Activated CD4-positive, alpha-beta T cell treated with anti-CD3 and anti-CD28 coated beads for 4 hours (primary cell): ENCODE results near the gene GRAMD2A.

ENCODE experiments used
- DNase-seq, 2 donors: peaks; one replicate each; pipeline ENCODE4 v3.0.0-alpha.2; 2020

GRAMD2A gene

GRCh38 chr15:72197460-72198355, at the start of gene GRAMD2A:
Gene GRAMD2A (minus strand): TSS chr15:72197787.
- peak; percentile 31 to 32 for DNase-seq

GRCh38 chr15:72242775-72243370, 45.3 kb upstream of the GRAMD2A start:
- no peak for DNase-seq

DNA sequence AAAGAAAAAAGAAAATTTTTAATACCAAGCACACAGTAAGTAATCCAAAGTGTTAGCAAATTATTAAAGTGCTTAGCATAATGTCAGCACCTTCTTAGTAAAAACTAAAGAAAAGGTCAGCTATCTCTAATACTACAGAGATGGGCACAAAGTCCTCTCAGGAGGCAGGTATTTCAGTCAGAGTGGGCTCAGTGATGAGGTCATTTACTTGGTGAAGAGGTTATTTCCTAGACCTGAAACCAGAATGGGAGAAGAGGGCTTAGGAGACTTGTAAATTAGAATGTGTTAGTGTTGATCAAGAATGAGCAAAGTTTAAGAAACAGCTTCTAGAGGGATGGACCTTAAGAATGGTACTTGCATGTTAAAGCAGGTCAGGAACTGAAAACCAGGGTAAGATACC, 42.1 kb upstream of the GRAMD2A start:
- DNase-seq: no peak

GRCh38 chr15:72238586-72238985, 41.0 kb upstream of the GRAMD2A start:
- no peak for DNase-seq

DNA sequence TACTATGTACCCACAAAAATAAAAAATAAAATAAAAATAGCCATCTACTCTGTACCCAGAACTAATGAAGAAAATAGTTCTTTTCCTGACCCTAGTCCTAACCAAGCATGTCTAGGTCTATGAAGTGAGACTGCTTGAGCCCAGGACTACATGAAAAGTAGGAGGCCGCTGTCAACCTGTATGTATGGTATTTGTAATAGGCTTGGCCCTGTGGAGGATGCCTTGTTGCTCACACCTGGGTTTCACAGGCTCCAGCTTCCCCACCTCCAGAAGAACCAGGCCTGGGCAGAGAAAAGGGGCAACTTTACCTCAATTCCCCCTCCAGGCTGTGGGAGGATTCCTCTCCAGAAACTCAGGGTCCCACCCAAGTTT, 40.3 kb upstream of the GRAMD2A start:
- DNase-seq: no peak

DNA sequence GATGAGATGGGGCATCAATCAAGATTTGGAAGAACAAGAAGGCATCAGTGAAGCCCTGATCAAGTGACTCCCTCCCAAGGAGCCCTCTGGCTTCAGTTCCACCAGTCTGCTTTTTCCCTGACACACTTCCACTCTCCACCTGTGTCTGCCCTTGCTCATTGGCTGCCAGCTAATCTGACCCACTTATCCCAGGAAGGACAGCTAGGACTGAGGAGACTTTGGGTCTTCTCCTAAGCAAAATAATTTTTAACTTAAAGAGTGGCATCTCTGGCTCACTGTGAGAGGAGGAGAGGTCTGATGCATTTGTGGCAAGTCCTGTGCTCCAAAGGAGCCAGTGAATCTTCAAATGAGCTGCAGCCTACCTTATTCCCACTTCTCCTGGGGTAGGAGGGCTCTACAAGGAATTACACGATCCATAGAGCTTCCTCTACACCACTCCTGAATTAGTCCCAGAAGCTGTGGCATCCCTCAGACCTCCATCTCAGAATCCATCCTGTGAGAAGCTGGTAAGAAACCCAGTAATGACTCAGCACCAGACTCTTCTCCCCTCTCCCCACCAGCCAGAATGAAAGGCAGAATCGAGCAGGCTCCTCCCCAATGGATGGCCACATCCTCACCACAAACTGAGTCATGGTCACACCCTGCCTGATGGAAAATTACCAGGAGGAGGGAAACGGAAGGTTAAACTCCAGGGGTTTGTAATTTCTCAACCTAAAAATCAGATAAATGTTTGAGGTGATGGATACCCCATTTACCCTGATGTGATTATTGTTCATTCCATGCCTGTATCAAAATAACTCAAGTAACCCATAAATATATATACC, 39.7 kb upstream of the GRAMD2A start:
- DNase-seq: peak; percentile 67

- no peak for DNase-seq
Observed at GRCh38 chr15:72236381-72237003, 38.9 kb upstream of the GRAMD2A start.

- DNase-seq: no peak
Observed at GRCh38 chr15:72235298-72235697, 37.7 kb upstream of the GRAMD2A start.

DNA sequence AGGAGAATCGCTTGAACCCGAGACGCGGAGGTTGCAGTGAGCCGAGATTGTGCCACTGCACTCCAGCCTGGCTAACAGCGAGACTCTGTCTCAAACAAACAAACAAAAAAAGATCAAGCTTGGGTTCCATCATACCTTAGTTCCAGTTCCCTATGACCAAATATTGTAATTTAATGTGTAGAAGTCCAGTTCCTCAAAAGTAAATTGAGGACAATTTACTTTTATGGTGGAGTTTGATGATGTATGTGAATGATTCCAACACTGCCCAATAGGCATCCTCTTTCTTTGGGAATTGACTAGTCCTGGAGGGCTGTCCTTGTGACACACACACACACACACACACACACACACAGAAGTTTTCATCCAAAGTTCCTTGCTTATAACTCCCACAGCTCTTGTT, 36.2 kb upstream of the GRAMD2A start:
- DNase-seq: no peak

GRCh38 chr15:72231833-72232478, 34.4 kb upstream of the GRAMD2A start:
- peak; percentile 59 to 63 for DNase-seq

- peak; percentile 97 for DNase-seq
Observed at GRCh38 chr15:72231066-72231832, 33.7 kb upstream of the GRAMD2A start, which contains the start of gene PKM. Gene PKM (minus strand): TSS chr15:72231190. CDS start chr15:72219097, 12,093 bp downstream.

GRCh38 chr15:72230197-72231065, 32.8 kb upstream of the GRAMD2A start:
- peak; percentile 79 to 91 for DNase-seq

GRCh38 chr15:72229947-72230196, 32.3 kb upstream of the GRAMD2A start:
- DNase-seq: no peak

- peak; percentile 51 to 54 for DNase-seq
Observed at GRCh38 chr15:72229076-72229946, 31.7 kb upstream of the GRAMD2A start.

- peak; percentile 26 to 35 for DNase-seq
Observed at GRCh38 chr15:72227720-72228119, 30.1 kb upstream of the GRAMD2A start.

- DNase-seq: peak; percentile 35 to 39
Observed at GRCh38 chr15:72227192-72227586, 29.6 kb upstream of the GRAMD2A start.

- no peak for DNase-seq
Observed at GRCh38 chr15:72223278-72223677, 25.7 kb upstream of the GRAMD2A start.

DNA sequence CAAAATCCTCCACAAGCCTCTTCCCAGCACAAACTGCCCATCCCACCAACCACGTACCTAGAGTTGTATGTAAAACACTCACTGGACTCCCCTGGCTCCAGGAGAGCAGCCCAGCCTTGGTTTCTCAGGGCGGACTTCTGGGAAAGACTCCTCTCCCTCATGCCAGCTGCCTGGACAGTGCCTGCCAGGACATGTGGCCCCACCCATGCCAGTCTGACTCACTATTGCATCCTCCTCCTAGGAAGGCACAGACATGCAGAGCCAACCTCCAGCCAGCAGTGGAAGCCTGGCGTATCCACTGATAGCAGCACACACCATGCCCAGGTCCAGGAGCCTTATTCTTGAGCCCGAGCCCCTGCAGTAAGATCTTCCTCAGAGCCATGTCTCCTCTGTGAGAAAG, 24.8 kb upstream of the GRAMD2A start:
- no peak for DNase-seq

DNA sequence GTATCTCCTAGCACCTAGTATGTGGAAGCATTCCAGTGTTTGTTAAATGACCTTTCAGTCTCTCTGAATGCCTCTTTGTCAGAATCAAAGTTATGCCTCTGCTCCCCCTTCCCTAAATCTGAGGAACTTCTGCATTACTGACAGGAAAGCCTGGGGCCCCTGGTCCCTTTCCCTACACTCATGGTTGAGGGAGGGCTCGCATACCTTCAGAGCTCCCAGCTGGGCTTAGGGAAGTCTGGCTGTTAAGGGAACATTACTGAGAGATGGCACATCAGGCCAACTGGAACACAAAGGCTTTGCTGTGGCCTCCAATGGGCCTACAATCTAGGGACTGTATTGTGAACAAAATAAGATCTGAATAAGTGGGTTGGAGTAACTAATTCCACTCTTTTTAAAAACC, 23.1 kb upstream of the GRAMD2A start:
- DNase-seq: no peak

DNA sequence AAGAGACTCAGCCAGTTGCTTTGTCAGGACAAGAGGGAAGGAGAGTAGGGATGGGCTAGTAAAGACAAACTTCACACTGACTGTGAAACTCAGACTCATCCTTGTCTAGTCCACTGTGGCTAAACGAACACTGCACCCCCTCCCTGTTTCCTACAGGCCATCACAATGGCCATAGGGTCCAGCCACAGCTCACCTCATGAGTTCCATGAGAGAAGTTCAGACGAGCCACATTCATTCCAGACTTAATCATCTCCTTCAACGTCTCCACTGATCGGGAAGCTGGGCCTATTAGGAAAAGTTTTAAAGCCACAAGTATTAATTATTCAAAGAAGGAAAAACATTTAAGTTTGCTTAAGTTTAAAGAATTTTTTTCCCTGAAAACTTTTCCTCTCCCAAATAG, 19.6 kb upstream of the GRAMD2A start:
- DNase-seq: no peak
